Measurements from ENCODE around the gene INKA2. TPM values are rescaled to one million over a fixed set of nuclear protein-coding genes. Genes with fewer than 3 reads are reported as not detected.

Gene INKA2
- total and polyA plus RNA-seq, 2 donors (not counting 1 experiment from before 2014, with no cell fraction given), result 3.5 to 25.4 TPM

DNA sequence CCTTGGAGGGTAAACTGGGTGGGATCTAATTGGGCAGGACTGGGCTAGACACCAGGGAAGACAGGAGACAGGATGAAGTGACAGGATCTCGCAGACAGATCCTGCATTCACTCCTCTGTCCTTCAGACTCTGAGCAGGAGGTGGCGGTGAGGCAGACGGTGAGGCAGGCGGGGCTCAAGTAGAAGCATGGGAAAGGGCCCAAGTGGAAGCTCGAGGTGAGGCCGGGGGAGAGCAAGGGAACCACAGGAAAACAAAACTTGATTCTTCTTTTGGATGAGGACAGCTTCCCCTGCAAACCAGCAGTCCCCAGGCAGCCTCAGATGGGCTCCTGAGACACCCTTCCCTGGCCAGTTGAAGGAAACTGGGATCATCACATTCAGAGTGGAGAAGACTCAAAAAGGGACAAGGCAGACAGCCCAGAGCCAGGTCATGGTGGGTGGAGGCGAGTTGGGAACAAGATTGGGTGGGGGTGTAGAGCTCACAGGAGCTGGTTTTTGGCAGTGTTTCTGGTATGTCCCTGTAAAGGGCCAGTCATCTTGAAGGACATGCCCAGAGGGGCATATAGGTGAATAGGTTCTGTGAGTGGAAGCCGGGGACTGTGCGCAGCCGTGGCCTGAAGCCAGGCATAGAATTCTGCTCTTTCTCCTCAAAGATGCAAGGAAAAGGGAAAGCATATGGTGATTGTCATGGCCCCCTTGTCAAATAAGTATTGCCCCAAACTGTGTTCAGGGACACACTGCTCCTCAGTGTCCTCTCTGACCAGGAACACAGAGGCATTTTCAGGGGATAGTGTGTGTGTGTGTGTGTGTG, 18.0 kb downstream of the INKA2 start:
- DNase-seq (ENCODE audit: low read depth in 2 of 2), result no peak
- H3K4me1 ChIP-seq (ENCODE audit: control insufficient read depth, extremely low read depth, insufficient read depth, low read length), result peaks cover 21% of the 10 kb centered on the region
- H3K9me3 ChIP-seq (ENCODE audit: control insufficient read depth, insufficient read depth, low read depth, low read length), result no peaks in the 10 kb centered on the region
- H3K79me2 ChIP-seq (ENCODE audit: control insufficient read depth, insufficient read depth, low read length), result no peaks in the 10 kb centered on the region
- H3K27me3 ChIP-seq (ENCODE audit: control insufficient read depth, insufficient read depth, low read length), result no peaks in the 10 kb centered on the region
- H3K27ac ChIP-seq (ENCODE audit: insufficient read depth, low read length), result peak overlapping the region; percentile 34
- H2AFZ ChIP-seq (ENCODE audit: low read length), result no peak overlapping the region
- H3K36me3 ChIP-seq (ENCODE audit: control insufficient read depth, insufficient read depth, low read length), result no peaks in the 10 kb centered on the region
- no peak overlapping the region for H3K4me2 ChIP-seq (ENCODE audit: extremely low read depth, insufficient read depth, low read length)
- TF ChIP-seq, protein P1, sequence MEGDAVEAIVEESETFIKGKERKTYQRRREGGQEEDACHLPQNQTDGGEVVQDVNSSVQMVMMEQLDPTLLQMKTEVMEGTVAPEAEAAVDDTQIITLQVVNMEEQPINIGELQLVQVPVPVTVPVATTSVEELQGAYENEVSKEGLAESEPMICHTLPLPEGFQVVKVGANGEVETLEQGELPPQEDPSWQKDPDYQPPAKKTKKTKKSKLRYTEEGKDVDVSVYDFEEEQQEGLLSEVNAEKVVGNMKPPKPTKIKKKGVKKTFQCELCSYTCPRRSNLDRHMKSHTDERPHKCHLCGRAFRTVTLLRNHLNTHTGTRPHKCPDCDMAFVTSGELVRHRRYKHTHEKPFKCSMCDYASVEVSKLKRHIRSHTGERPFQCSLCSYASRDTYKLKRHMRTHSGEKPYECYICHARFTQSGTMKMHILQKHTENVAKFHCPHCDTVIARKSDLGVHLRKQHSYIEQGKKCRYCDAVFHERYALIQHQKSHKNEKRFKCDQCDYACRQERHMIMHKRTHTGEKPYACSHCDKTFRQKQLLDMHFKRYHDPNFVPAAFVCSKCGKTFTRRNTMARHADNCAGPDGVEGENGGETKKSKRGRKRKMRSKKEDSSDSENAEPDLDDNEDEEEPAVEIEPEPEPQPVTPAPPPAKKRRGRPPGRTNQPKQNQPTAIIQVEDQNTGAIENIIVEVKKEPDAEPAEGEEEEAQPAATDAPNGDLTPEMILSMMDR (conservative IDR thresholded peaks at IDR 0.05 in 1 of 2, IDR thresholded peaks at IDR 0.05 in 1 of 2; ENCODE audit: low read depth in 1 of 2, low read length in 2 of 2), result no peak
- no peak for TF ChIP-seq EZH2 (IDR thresholded peaks at IDR 0.05; ENCODE audit: low read length, missing control alignments)
- H4K20me1 ChIP-seq (ENCODE audit: control insufficient read depth, extremely low read depth, insufficient read depth, low read length), result no peaks in the 10 kb centered on the region
- no peak overlapping the region for H3K9ac ChIP-seq (ENCODE audit: insufficient read depth, low read length)
- no peak overlapping the region for H3K4me3 ChIP-seq (replicated peaks in 1 of 4; ENCODE audit: control extremely low read depth in 1 of 4, insufficient read depth in 1 of 4, low read depth in 3 of 4, low read length in 4 of 4)

GRCh38 chr1:111720274-111720976, 18.8 kb downstream of the INKA2 start:
- Histone ChIP-seq H3K36me3 (ENCODE audit: control insufficient read depth, insufficient read depth, low read length) (no peaks in the 10 kb centered on the region), H3K27ac (ENCODE audit: insufficient read depth, low read length) (no peak overlapping the region), H4K20me1 (ENCODE audit: control insufficient read depth, extremely low read depth, insufficient read depth, low read length) (no peaks in the 10 kb centered on the region), H3K4me3 (replicated peaks in 1 of 4; ENCODE audit: control extremely low read depth in 1 of 4, insufficient read depth in 1 of 4, low read depth in 3 of 4, low read length in 4 of 4) (no peak overlapping the region), H3K4me1 (ENCODE audit: control insufficient read depth, extremely low read depth, insufficient read depth, low read length) (peaks cover 21% of the 10 kb centered on the region), H3K9ac (ENCODE audit: insufficient read depth, low read length) (no peak overlapping the region), H3K9me3 (ENCODE audit: control insufficient read depth, insufficient read depth, low read depth, low read length) (no peaks in the 10 kb centered on the region), H3K4me2 (ENCODE audit: extremely low read depth, insufficient read depth, low read length) (no peak overlapping the region), H3K79me2 (ENCODE audit: control insufficient read depth, insufficient read depth, low read length) (no peaks in the 10 kb centered on the region), H2AFZ (ENCODE audit: low read length) (no peak overlapping the region), H3K27me3 (ENCODE audit: control insufficient read depth, insufficient read depth, low read length) (no peaks in the 10 kb centered on the region)
- DNase-seq (ENCODE audit: low read depth in 2 of 2), result no peak
- TF ChIP-seq, protein P1 (conservative IDR thresholded peaks at IDR 0.05 in 1 of 2, IDR thresholded peaks at IDR 0.05 in 1 of 2; ENCODE audit: low read depth in 1 of 2, low read length in 2 of 2), result no peak
- no peak for TF ChIP-seq EZH2 (IDR thresholded peaks at IDR 0.05; ENCODE audit: low read length, missing control alignments)

GRCh38 chr1:111719674-111720132, 19.5 kb downstream of the INKA2 start:
- no peak overlapping the region for H3K4me3 ChIP-seq (replicated peaks in 1 of 4; ENCODE audit: control extremely low read depth in 1 of 4, insufficient read depth in 1 of 4, low read depth in 3 of 4, low read length in 4 of 4)
- TF ChIP-seq, protein P1 (conservative IDR thresholded peaks at IDR 0.05 in 1 of 2, IDR thresholded peaks at IDR 0.05 in 1 of 2; ENCODE audit: low read depth in 1 of 2, low read length in 2 of 2), result no peak
- TF ChIP-seq EZH2 (IDR thresholded peaks at IDR 0.05; ENCODE audit: low read length, missing control alignments), result no peak
- H3K79me2 ChIP-seq (ENCODE audit: control insufficient read depth, insufficient read depth, low read length), result no peaks in the 10 kb centered on the region
- peaks cover 17% of the 10 kb centered on the region for H3K4me1 ChIP-seq (ENCODE audit: control insufficient read depth, extremely low read depth, insufficient read depth, low read length)
- H4K20me1 ChIP-seq (ENCODE audit: control insufficient read depth, extremely low read depth, insufficient read depth, low read length), result no peaks in the 10 kb centered on the region
- no peaks in the 10 kb centered on the region for H3K27me3 ChIP-seq (ENCODE audit: control insufficient read depth, insufficient read depth, low read length)
- H3K9ac ChIP-seq (ENCODE audit: insufficient read depth, low read length), result no peak overlapping the region
- no peak overlapping the region for H3K4me2 ChIP-seq (ENCODE audit: extremely low read depth, insufficient read depth, low read length)
- no peaks in the 10 kb centered on the region for H3K36me3 ChIP-seq (ENCODE audit: control insufficient read depth, insufficient read depth, low read length)
- no peak overlapping the region for H3K27ac ChIP-seq (ENCODE audit: insufficient read depth, low read length)
- no peak overlapping the region for H2AFZ ChIP-seq (ENCODE audit: low read length)
- no peak for DNase-seq (ENCODE audit: low read depth in 2 of 2)
- H3K9me3 ChIP-seq (ENCODE audit: control insufficient read depth, insufficient read depth, low read depth, low read length), result no peaks in the 10 kb centered on the region

Data from fibroblast of lung (primary cell).